Liver (tissue), 9 donors: ENCODE data around the gene CDH13. TPM values are rescaled to one million over a fixed set of nuclear protein-coding genes. Genes with fewer than 3 reads are reported as not detected.

Source experiments
- DNase-seq: peaks from one replicate; pipeline ENCODE4 v3.0.0-alpha.2; 2017; ENCODE audit warnings: low spot score
- H3K27ac ChIP-seq, 2 donors: one replicate each; pipeline ENCODE4 v1.7.0; 2013; ENCODE audit warnings: inconsistent platforms in 2 of 2, low read length in 2 of 2, control low read depth in 1 of 2, low read depth in 1 of 2, mild to moderate bottlenecking in 1 of 2
- H3K27me3 ChIP-seq, 4 donors: one replicate each; pipeline versions ENCODE4 v1.6.1 to v1.7.0; 2013; ENCODE audit warnings: low read length in 3 of 4, inconsistent platforms in 1 of 4, mild to moderate bottlenecking in 1 of 4, moderate library complexity in 1 of 4; ENCODE audit not compliant: control insufficient read depth in 4 of 4, insufficient read depth in 4 of 4
- H3K36me3 ChIP-seq, 4 donors: one replicate each; pipeline versions ENCODE4 v1.6.1 to v1.7.0; 2013; ENCODE audit warnings: low read length in 3 of 4, mild to moderate bottlenecking in 3 of 4, low read depth in 1 of 4, moderate library complexity in 1 of 4; ENCODE audit not compliant: control insufficient read depth in 4 of 4, insufficient read depth in 3 of 4
- H3K4me1 ChIP-seq, 4 donors: one replicate each; pipeline versions ENCODE4 v1.6.1 to v1.7.0; 2013; ENCODE audit warnings: low read length in 3 of 4, mild to moderate bottlenecking in 3 of 4, moderate library complexity in 1 of 4; ENCODE audit not compliant: control insufficient read depth in 4 of 4, insufficient read depth in 4 of 4
- H3K4me3 ChIP-seq, 3 donors: one replicate each; pipeline versions ENCODE4 v1.6.1 to v1.7.0; 2013; ENCODE audit warnings: low read length in 3 of 3, control low read depth in 1 of 3, low read depth in 1 of 3, mild to moderate bottlenecking in 1 of 3
- H3K9ac ChIP-seq, 2 donors: one replicate each; pipeline ENCODE4 v1.7.0; 2013; ENCODE audit warnings: low read length in 2 of 2, mild to moderate bottlenecking in 2 of 2, moderate library complexity in 2 of 2, control low read depth in 1 of 2, low read depth in 1 of 2
- H3K9me3 ChIP-seq, 4 donors: one replicate each; pipeline versions ENCODE4 v1.6.1 to v1.7.0; 2013; ENCODE audit warnings: low read length in 3 of 4; ENCODE audit not compliant: control insufficient read depth in 4 of 4
- CTCF ChIP-seq: fragments of 150-350 bp; IDR thresholded peaks from 2 replicates; pipeline ENCODE4 v1.5.1; 2017; ENCODE audit warnings: improper control_type of control experiment, low read depth, low read length; ENCODE audit not compliant: missing input control
- FOXA1 ChIP-seq: IDR thresholded peaks from 2 replicates; pipeline ENCODE4 v1.6.1; 2016; ENCODE audit warnings: antibody characterized with exemption
- GABPA ChIP-seq, 2 donors: IDR thresholded peaks in 1 of 2; conservative IDR thresholded peaks in 1 of 2; 2 replicates each; pipeline ENCODE4 v1.6.1; 2016; ENCODE audit warnings: antibody characterized with exemption in 2 of 2, mild to moderate bottlenecking in 1 of 2, moderate library complexity in 1 of 2
- HNF4A ChIP-seq, 2 donors: conservative IDR thresholded peaks; 2 replicates each; pipeline ENCODE4 v1.6.1; 2016; ENCODE audit warnings: antibody characterized with exemption in 2 of 2, mild to moderate bottlenecking in 2 of 2
- JUND ChIP-seq, 2 donors: IDR thresholded peaks; 2 replicates each; pipeline ENCODE4 v1.6.1; 2016; ENCODE audit warnings: antibody characterized with exemption in 2 of 2
- NR2F2 ChIP-seq: IDR thresholded peaks from 2 replicates; pipeline ENCODE4 v1.6.1; 2016; ENCODE audit warnings: antibody characterized with exemption
- RAD21 ChIP-seq, 2 donors: IDR thresholded peaks; 2 replicates each; pipeline ENCODE4 v1.6.1; 2016; ENCODE audit warnings: antibody characterized with exemption in 2 of 2, mild to moderate bottlenecking in 2 of 2
- REST ChIP-seq: IDR thresholded peaks from 2 replicates; pipeline ENCODE4 v1.6.1; 2016; ENCODE audit warnings: antibody characterized with exemption, mild to moderate bottlenecking
- TAF1 ChIP-seq: conservative IDR thresholded peaks from 2 replicates; pipeline ENCODE4 v1.6.1; 2016; ENCODE audit warnings: antibody characterized with exemption, mild to moderate bottlenecking
- ZBTB33 ChIP-seq: IDR thresholded peaks from 2 replicates; pipeline ENCODE4 v1.6.1; 2016; ENCODE audit warnings: antibody characterized with exemption
- WGBS: extraction: QIAGEN DNeasy Blood & Tissue Kit; methylation state at CpG from one replicate; pipeline ENCODE4 v1.1.7; 2013; 5-methylcytosine and 5-hydroxymethylcytosine counted together
- polyA plus RNA-seq, 2 donors: library from polyadenylated mRNA; stranded (reverse) in 1 of 2; unstranded in 1 of 2; fragments of 200-250 nt in 1 of 2; fragments of >200 nt in 1 of 2; fragmentation: Nextera tagmentation in 1 of 2; extraction: Ambion mirVana in 1 of 2; gene quantifications; one replicate each; pipeline versions ENCODE4 v1.2.1 to v1.2.3, GENCODE V29; 2013 to 2015
- total RNA-seq, 2 donors: library from RNA; depleted of rRNA; stranded (reverse); fragments of >200 nt; gene quantifications; one replicate each; pipeline ENCODE4 v1.2.3, GENCODE V29; 2014
- donor health status: healthy.
- donor health status: healthy.
- donor health status: healthy.
- donor health status: healthy.
- donor health status: healthy.

Gene CDH13
- total and polyA plus RNA-seq, 4 donors = 0.21 to 1.5 (median 0.58) TPM

- WGBS = 85% methylated on average over 7 of the region's 7 CpGs
- TF ChIP-seq ZBTB33 = no peak
- no peak overlapping the region for H3K4me3 ChIP-seq
- no peak for DNase-seq
- H3K4me1 ChIP-seq = no peaks in the 10 kb centered on the region
- H3K9me3 ChIP-seq = peaks cover 0 to 2% (median 0%) of the 10 kb centered on the region in 4 donors
- no peaks in the 10 kb centered on the region for H3K36me3 ChIP-seq
- peaks cover 0 to under 1% (median 0%) of the 10 kb centered on the region in 4 donors for H3K27me3 ChIP-seq
- no peak overlapping the region for H3K9ac ChIP-seq
- H3K27ac ChIP-seq = no peak overlapping the region
These were observed 118.2 kb downstream of the CDH13 start for GRCh38 chr16:82744958-82745357.

GRCh38 chr16:82748026-82748425 lies 121.3 kb downstream of the CDH13 start:
- Histone ChIP-seq H3K36me3 (no peaks in the 10 kb centered on the region), H3K9me3 (no peaks in the 10 kb centered on the region), H3K4me3 (no peak overlapping the region), H3K9ac (no peak overlapping the region), H3K27me3 (no peaks in the 10 kb centered on the region), H3K4me1 (no peaks in the 10 kb centered on the region), H3K27ac (no peak overlapping the region)
- TF ChIP-seq RAD21 (IDR thresholded peaks at IDR 0.05) (peak; percentile 68 to 69), CTCF (peak; percentile 28), TAF1 (no peak)
- WGBS = 52% methylated on average over 5 of the region's 5 CpGs
- DNase-seq = no peak

- 69% methylated on average over 3 of the region's 3 CpGs for WGBS
- Histone ChIP-seq H3K4me1 (no peaks in the 10 kb centered on the region), H3K27ac (no peak overlapping the region), H3K27me3 (no peaks in the 10 kb centered on the region), H3K9me3 (no peaks in the 10 kb centered on the region), H3K9ac (no peak overlapping the region), H3K4me3 (no peak overlapping the region), H3K36me3 (no peaks in the 10 kb centered on the region)
- DNase-seq = no peak
- TF ChIP-seq HNF4A (conservative IDR thresholded peaks at IDR 0.05) (no peak), NR2F2 (peak; percentile 38)
These were observed 123.3 kb downstream of the CDH13 start for GRCh38 chr16:82750068-82750467.

- DNase-seq = no peak
- no peak overlapping the region for H3K4me3 ChIP-seq
- no peaks in the 10 kb centered on the region for H3K36me3 ChIP-seq
- H3K9ac ChIP-seq = no peak overlapping the region
- no peaks in the 10 kb centered on the region for H3K27me3 ChIP-seq
- H3K9me3 ChIP-seq = no peaks in the 10 kb centered on the region
- TF ChIP-seq GABPA (IDR thresholded peaks at IDR 0.05 in 1 of 2, conservative IDR thresholded peaks at IDR 0.05 in 1 of 2) = no peak
- TF ChIP-seq REST = no peak
- TF ChIP-seq FOXA1 = no peak
- no peak for TF ChIP-seq TAF1
- no peak for TF ChIP-seq JUND (IDR thresholded peaks at IDR 0.05)
- 89% methylated on average over 2 of the region's 2 CpGs for WGBS
- no peaks in the 10 kb centered on the region for H3K4me1 ChIP-seq
- H3K27ac ChIP-seq = no peak overlapping the region
These were observed 124.3 kb downstream of the CDH13 start for GRCh38 chr16:82751020-82751419.
